Measurements from ENCODE around the gene KLF16. TPM values are rescaled to one million over a fixed set of nuclear protein-coding genes. Genes with fewer than 3 reads are reported as not detected.
A peak's percentile ranks its signal among the peaks of the same experiment; 100 is the strongest.

KLF16 gene
- total RNA-seq, 4 donors from 2014 or later, result 1.8 to 6.4 (median 3.4) TPM

- Histone ChIP-seq H3K4me1 (peaks cover 23 to 52% of the 10 kb centered on the region in 2 donors), H3K36me3 (no peaks in the 10 kb centered on the region), H3K27ac (peak overlapping the region; percentile 74 to 78 (median 78)), H3K27me3 (no peaks in the 10 kb centered on the region), H3K9me3 (no peaks in the 10 kb centered on the region), H3K4me3 (replicated peaks in 1 of 3) (no peak overlapping the region)
- no peak for DNase-seq
- 46 to 75% methylated on average over 8 to 13 of the region's 13 CpGs for WGBS, 2 donors
- TF ChIP-seq CTCF (IDR thresholded peaks at IDR 0.05) (no peak), POLR2A (IDR thresholded peaks at IDR 0.05) (no peak)
- intact Hi-C loops (cut with DNase I), result no loop called here
These were observed 7.5 kb downstream of the KLF16 start for GRCh38 chr19:1855828-1856255.

- intact Hi-C loops (cut with DNase I), result no loop called here
- Histone ChIP-seq H3K4me1 (peaks cover 20 to 46% of the 10 kb centered on the region in 2 donors), H3K27ac (peak overlapping the region; percentile 74 to 78 (median 78)), H3K27me3 (no peaks in the 10 kb centered on the region), H3K4me3 (replicated peaks in 1 of 3) (no peak overlapping the region), H3K36me3 (no peaks in the 10 kb centered on the region), H3K9me3 (no peaks in the 10 kb centered on the region)
- peak; percentile 59 to 62 for DNase-seq
- WGBS, 2 donors, result 53 to 71% methylated on average over 12 to 13 of the region's 33 CpGs
- TF ChIP-seq CTCF (IDR thresholded peaks at IDR 0.05), result no peak
- peak in 1 of 2 donors; percentile 49 for TF ChIP-seq POLR2A (IDR thresholded peaks at IDR 0.05)
These were observed 8.1 kb downstream of the KLF16 start for GRCh38 chr19:1855040-1855827.

GRCh38 chr19:1854542-1855039 lies 8.8 kb downstream of the KLF16 start:
- Histone ChIP-seq H3K27ac (peak overlapping the region in 2 of 3 donors; percentile 26 to 49), H3K9me3 (no peaks in the 10 kb centered on the region), H3K4me1 (peaks cover 13 to 40% of the 10 kb centered on the region in 2 donors), H3K27me3 (no peaks in the 10 kb centered on the region), H3K4me3 (replicated peaks in 1 of 3) (no peak overlapping the region), H3K36me3 (no peaks in the 10 kb centered on the region)
- DNase-seq, result no peak
- 83 to 88% methylated on average over 29 to 35 of the region's 37 CpGs for WGBS, 2 donors
- intact Hi-C loops (cut with DNase I), result no loop called here
- TF ChIP-seq POLR2A (IDR thresholded peaks at IDR 0.05) (no peak), CTCF (IDR thresholded peaks at IDR 0.05) (no peak)

GRCh38 chr19:1854039-1854541 lies 9.3 kb downstream of the KLF16 start:
- DNase-seq, result no peak
- no peak overlapping the region for H3K27ac ChIP-seq
- no peaks in the 10 kb centered on the region for H3K27me3 ChIP-seq
- H3K36me3 ChIP-seq, result no peaks in the 10 kb centered on the region
- TF ChIP-seq POLR2A (IDR thresholded peaks at IDR 0.05) (no peak), CTCF (IDR thresholded peaks at IDR 0.05) (no peak)
- peaks cover 12 to 37% of the 10 kb centered on the region in 2 donors for H3K4me1 ChIP-seq
- no peaks in the 10 kb centered on the region for H3K9me3 ChIP-seq
- H3K4me3 ChIP-seq (replicated peaks in 1 of 3), result no peak overlapping the region
- intact Hi-C loops (cut with DNase I), result no loop called here
- WGBS, 2 donors, result 85 to 91% methylated on average over 4 to 12 of the region's 16 CpGs

Data from thyroid gland (tissue), 4 donors.